Left lung (tissue), 10 donors: ENCODE data around the gene SIKE1. TPM values are rescaled to one million over a fixed set of nuclear protein-coding genes. Genes with fewer than 3 reads are reported as not detected.
"Not testable (repeated sequence)": the region's sequence is repeated elsewhere in the genome, so short reads cannot be mapped to it uniquely, and the experiment has no call there.

Source experiments
- ATAC-seq: fragments of 200-7000 bp; cut with Tn5 transposase; one replicate; pipeline ENCODE4 v1.9.1; 2020; ENCODE audit warnings: moderate library complexity
- DNase-seq, 4 donors: peaks; one replicate each; pipeline ENCODE4 v3.0.0-alpha.2; 2013 to 2020
- H3K27ac ChIP-seq, 2 donors: fragments of 200-600 bp; sonication (generic) in 1 of 2; one replicate each; pipeline versions ENCODE4 v1.5.0 to v1.8.0; 2020 to 2021
- H3K27me3 ChIP-seq, 2 donors: fragments of 200-600 bp; sonication (generic) in 1 of 2; one replicate each; pipeline versions ENCODE4 v1.5.0 to v1.8.0; 2020 to 2021
- H3K36me3 ChIP-seq, 2 donors: fragments of 200-600 bp; sonication (generic) in 1 of 2; one replicate each; pipeline versions ENCODE4 v1.5.0 to v1.8.0; 2020 to 2021
- H3K4me1 ChIP-seq, 2 donors: fragments of 200-600 bp; one replicate each; pipeline ENCODE4 v1.8.0; 2021
- H3K4me3 ChIP-seq, 2 donors: fragments of 200-600 bp; sonication (generic) in 1 of 2; one replicate each; pipeline versions ENCODE4 v1.5.0 to v1.8.0; 2020 to 2021; ENCODE audit warnings: mild to moderate bottlenecking in 1 of 2
- H3K9me3 ChIP-seq, 2 donors: fragments of 200-600 bp; sonication (generic) in 1 of 2; one replicate each; pipeline versions ENCODE4 v1.5.0 to v1.8.0; 2020 to 2021
- CTCF ChIP-seq, 2 donors: fragments of 200-600 bp; sonication (generic) in 1 of 2; IDR thresholded peaks; one replicate each; pipeline versions ENCODE4 v1.5.0 to v1.8.0; 2021; ENCODE audit warnings: antibody characterized with exemption in 2 of 2
- intact Hi-C, 2 donors: fragments of 100-400 bp; cut with DNase I; formaldehyde crosslinking; loops; one replicate each; pipeline versions ENCODE4 v1.11.2 to v1.14.2; 2022
- polyA plus RNA-seq, 6 donors: library from polyadenylated mRNA; unstranded; fragments of 120-200 nt; gene quantifications; one replicate each; pipeline ENCODE4 v1.2.1, GENCODE V29; 2013; ENCODE audit not compliant: insufficient read length in 6 of 6
- total RNA-seq, 2 donors: library from RNA; stranded (reverse); fragmentation: NEBNext Ultra II Directional; extraction: Animal tissue kit (Norgen Biotek cat#: 25700); gene quantifications; one replicate each; pipeline ENCODE4 v1.2.1, GENCODE V29; 2021
- donor health status: DM: no; HTN: yes; CAD: no.
- donor health status: DM: no; HTN: no; CAD: no.

SIKE1 gene
- total and polyA plus RNA-seq, 8 donors: 37.7 to 59.3 (median 49.1) TPM

- no peak for DNase-seq
Observed at GRCh38 chr1:114820392-114820791, 39.9 kb upstream of the SIKE1 start.

GRCh38 chr1:114819869-114820268 lies 39.4 kb upstream of the SIKE1 start:
- Histone ChIP-seq H3K4me1 (no peaks in the 10 kb centered on the region), H3K4me3 (no peak overlapping the region), H3K36me3 (no peaks in the 10 kb centered on the region), H3K27ac (no peak overlapping the region), H3K9me3 (peaks cover 0 to 19% of the 10 kb centered on the region in 2 donors), H3K27me3 (no peaks in the 10 kb centered on the region)
- ATAC-seq (no peak), DNase-seq (no peak)
- no peak for TF ChIP-seq CTCF (IDR thresholded peaks at IDR 0.05)
- intact Hi-C loops: no loop called here

More at GRCh38 chr1:114820392-114820791, 39.9 kb upstream of the SIKE1 start:
- Histone ChIP-seq H3K27ac (no peak overlapping the region), H3K9me3 (peaks cover 0 to 22% of the 10 kb centered on the region in 2 donors), H3K36me3 (no peaks in the 10 kb centered on the region), H3K4me1 (no peaks in the 10 kb centered on the region), H3K27me3 (no peaks in the 10 kb centered on the region), H3K4me3 (no peak overlapping the region)
- no peak for ATAC-seq
- intact Hi-C loops: no loop called here
- TF ChIP-seq CTCF (IDR thresholded peaks at IDR 0.05): no peak

GRCh38 chr1:114804449-114804848 lies 24.0 kb upstream of the SIKE1 start:
- H3K4me3 ChIP-seq, DNase-seq, H3K36me3 ChIP-seq, intact Hi-C loops, ATAC-seq, H3K27me3 ChIP-seq, H3K9me3 ChIP-seq, H3K27ac ChIP-seq, H3K4me1 ChIP-seq: not testable (repeated sequence)

- no peaks in the 10 kb centered on the region for H3K9me3 ChIP-seq
- intact Hi-C loops: no loop called here
- H3K27ac ChIP-seq: no peak overlapping the region
- TF ChIP-seq CTCF (IDR thresholded peaks at IDR 0.05): no peak
- ATAC-seq (no peak), DNase-seq (no peak)
- H3K36me3 ChIP-seq: no peaks in the 10 kb centered on the region
- no peak overlapping the region for H3K4me3 ChIP-seq
- no peaks in the 10 kb centered on the region for H3K4me1 ChIP-seq
- H3K27me3 ChIP-seq: peaks cover 0 to 2% of the 10 kb centered on the region in 2 donors
Observed at GRCh38 chr1:114803001-114803400, 22.5 kb upstream of the SIKE1 start.

GRCh38 chr1:114794038-114794437 lies 13.6 kb upstream of the SIKE1 start:
- Histone ChIP-seq H3K4me1 (no peaks in the 10 kb centered on the region), H3K4me3 (no peak overlapping the region), H3K9me3 (no peaks in the 10 kb centered on the region), H3K27me3 (peaks cover 0 to 20% of the 10 kb centered on the region in 2 donors), H3K36me3 (no peaks in the 10 kb centered on the region), H3K27ac (no peak overlapping the region)
- intact Hi-C loops: no loop called here
- no peak for TF ChIP-seq CTCF (IDR thresholded peaks at IDR 0.05)
- ATAC-seq (no peak), DNase-seq (no peak)

GRCh38 chr1:114790581-114790980 lies 10.1 kb upstream of the SIKE1 start:
- Histone ChIP-seq H3K27me3 (peaks cover 0 to 32% of the 10 kb centered on the region in 2 donors), H3K9me3 (peaks cover 0 to 10% of the 10 kb centered on the region in 2 donors)
- H3K36me3 ChIP-seq, H3K27ac ChIP-seq, H3K4me3 ChIP-seq, DNase-seq, intact Hi-C loops, H3K4me1 ChIP-seq, ATAC-seq: not testable (repeated sequence)

GRCh38 chr1:114786440-114786839 lies 6.0 kb upstream of the SIKE1 start:
- Histone ChIP-seq H3K27me3 (peaks cover 0 to 38% of the 10 kb centered on the region in 2 donors), H3K9me3 (peaks cover 0 to 10% of the 10 kb centered on the region in 2 donors)
- H3K36me3 ChIP-seq, ATAC-seq, DNase-seq, H3K27ac ChIP-seq, H3K4me1 ChIP-seq, intact Hi-C loops, H3K4me3 ChIP-seq: not testable (repeated sequence)
